PC-3 (cell line): ENCODE data around the gene RGS11.

Source experiments
- EZH2 ChIP-seq: fragments of 300-600 bp; sonication (generic); IDR thresholded peaks from one replicate; pipeline ENCODE4 v1.6.1; 2017; ENCODE audit warnings: antibody characterized with exemption, mild to moderate bottlenecking, low read length; ENCODE audit not compliant: unreplicated experiment
- EZH2phosphoT487 ChIP-seq: fragments of 300-600 bp; sonication (generic); IDR thresholded peaks from 2 replicates; pipeline ENCODE4 v1.6.1; 2018; ENCODE audit warnings: mild to moderate bottlenecking, antibody characterized with exemption, low read length, borderline replicate concordance
- TF ChIP-seq, protein P1 (sequence below): fragments of 300-600 bp; sonication (generic); conservative IDR thresholded peaks from 2 replicates; pipeline ENCODE4 v1.5.1; 2017; ENCODE audit warnings: antibody characterized with exemption, low read depth, mild to moderate bottlenecking, low read length

DNA sequence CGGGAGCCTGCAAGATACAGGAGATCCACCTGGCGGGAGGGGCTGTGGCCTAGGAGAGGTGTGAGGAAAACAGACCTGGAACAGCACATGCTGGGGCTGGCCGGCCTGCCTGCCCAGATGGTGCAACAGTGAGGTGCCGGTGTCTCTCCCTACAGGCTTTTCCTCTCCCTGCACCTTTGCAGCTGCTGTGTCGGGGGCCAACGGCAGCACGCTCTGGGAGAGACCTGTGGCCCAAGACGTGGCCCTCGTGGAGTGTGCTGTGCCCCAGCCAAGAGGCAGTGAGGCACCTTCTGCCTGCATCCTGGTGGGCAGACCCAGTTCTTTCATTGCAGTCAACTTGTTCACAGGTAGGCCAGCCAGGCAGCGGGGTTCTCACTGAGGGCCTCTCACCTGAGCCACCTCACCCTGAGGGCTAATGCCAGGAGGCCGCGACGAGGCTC, 15.9 kb downstream of the RGS11 start:
- TF ChIP-seq, protein P1, sequence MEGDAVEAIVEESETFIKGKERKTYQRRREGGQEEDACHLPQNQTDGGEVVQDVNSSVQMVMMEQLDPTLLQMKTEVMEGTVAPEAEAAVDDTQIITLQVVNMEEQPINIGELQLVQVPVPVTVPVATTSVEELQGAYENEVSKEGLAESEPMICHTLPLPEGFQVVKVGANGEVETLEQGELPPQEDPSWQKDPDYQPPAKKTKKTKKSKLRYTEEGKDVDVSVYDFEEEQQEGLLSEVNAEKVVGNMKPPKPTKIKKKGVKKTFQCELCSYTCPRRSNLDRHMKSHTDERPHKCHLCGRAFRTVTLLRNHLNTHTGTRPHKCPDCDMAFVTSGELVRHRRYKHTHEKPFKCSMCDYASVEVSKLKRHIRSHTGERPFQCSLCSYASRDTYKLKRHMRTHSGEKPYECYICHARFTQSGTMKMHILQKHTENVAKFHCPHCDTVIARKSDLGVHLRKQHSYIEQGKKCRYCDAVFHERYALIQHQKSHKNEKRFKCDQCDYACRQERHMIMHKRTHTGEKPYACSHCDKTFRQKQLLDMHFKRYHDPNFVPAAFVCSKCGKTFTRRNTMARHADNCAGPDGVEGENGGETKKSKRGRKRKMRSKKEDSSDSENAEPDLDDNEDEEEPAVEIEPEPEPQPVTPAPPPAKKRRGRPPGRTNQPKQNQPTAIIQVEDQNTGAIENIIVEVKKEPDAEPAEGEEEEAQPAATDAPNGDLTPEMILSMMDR = no peak
- no peak for TF ChIP-seq EZH2phosphoT487
- TF ChIP-seq EZH2 = no peak
